Activated CD8-positive, alpha-beta memory T cell treated with anti-CD3 and anti-CD28 coated beads, Interleukin-2, amount 10 ng/mL, durations not matched to agents 7 days and 5 days (primary cell): ENCODE results near the gene OMA1. TPM values are rescaled to one million over a fixed set of nuclear protein-coding genes. Genes with fewer than 3 reads are reported as not detected.
"Not testable (repeated sequence)": the region's sequence is repeated elsewhere in the genome, so short reads cannot be mapped to it uniquely, and the experiment has no call there.

ENCODE experiments used
- ATAC-seq: fragments of 150-1000 bp; cut with Tn5 transposase; one replicate; pipeline ENCODE4 v1.10.0; 2021; ENCODE audit warnings: moderate library complexity
- CTCF ChIA-PET: fragments of 350-600 bp; sonication (Branson Sonifier 250); formaldehyde crosslinking; loops from one replicate; lab custom pipeline; 2021; ENCODE audit warnings: antibody characterized with exemption; lab: Charles Lee
- DNase-seq: peaks from one replicate; pipeline ENCODE4 v3.0.0-alpha.2; 2020
- H3K27ac Mint-ChIP-seq: one replicate; pipeline ENCODE4 v1.8.0; 2021; ENCODE audit warnings: mild to moderate bottlenecking, mixed read lengths
- H3K27me3 Mint-ChIP-seq: one replicate; pipeline ENCODE4 v1.8.0; 2021; ENCODE audit warnings: mixed read lengths
- H3K36me3 Mint-ChIP-seq: one replicate; pipeline ENCODE4 v1.8.0; 2021; ENCODE audit warnings: mild to moderate bottlenecking, mixed read lengths
- H3K4me1 Mint-ChIP-seq: one replicate; pipeline ENCODE4 v1.8.0; 2021; ENCODE audit warnings: mixed read lengths
- H3K4me3 Mint-ChIP-seq: one replicate; pipeline ENCODE4 v1.8.0; 2021; ENCODE audit warnings: mild to moderate bottlenecking, moderate library complexity, mixed read lengths
- H3K9me3 Mint-ChIP-seq: one replicate; pipeline ENCODE4 v1.8.0; 2022; ENCODE audit warnings: low read depth, mixed read lengths
- total RNA-seq, 2 experiments: library from RNA; stranded (reverse); gene quantifications; one replicate each; pipeline ENCODE4 v1.2.3, GENCODE V29; 2021

OMA1 gene
- total RNA-seq, 2 experiments from 2014 or later = 24.9 to 26.0 TPM

GRCh38 chr1:58570094-58570493, 23.6 kb upstream of the OMA1 start:
- no peaks in the 10 kb centered on the region for H3K36me3 Mint-ChIP-seq

GRCh38 chr1:58568911-58569310, 22.4 kb upstream of the OMA1 start:
- H3K4me3 Mint-ChIP-seq = no peak overlapping the region
- H3K9me3 Mint-ChIP-seq = no peaks in the 10 kb centered on the region
- CTCF ChIA-PET = interaction anchor here (2.3 kb wide), 1 partner anchor 53 kb away, joined by 6 read pairs; no protein-coding TSS in a partner anchor
- no peak overlapping the region for H3K27ac Mint-ChIP-seq
- no peaks in the 10 kb centered on the region for H3K36me3 Mint-ChIP-seq
- H3K4me1 Mint-ChIP-seq = peaks cover 8% of the 10 kb centered on the region
- DNase-seq (no peak), ATAC-seq (no peak)
- peaks cover 75% of the 10 kb centered on the region for H3K27me3 Mint-ChIP-seq

More at GRCh38 chr1:58570094-58570493, 23.6 kb upstream of the OMA1 start:
- ATAC-seq = no peak
- H3K4me3 Mint-ChIP-seq = no peak overlapping the region
- no peaks in the 10 kb centered on the region for H3K9me3 Mint-ChIP-seq
- DNase-seq = no peak
- H3K4me1 Mint-ChIP-seq = peaks cover 12% of the 10 kb centered on the region
- CTCF ChIA-PET = no interaction called here
- peaks cover 85% of the 10 kb centered on the region for H3K27me3 Mint-ChIP-seq
- no peak overlapping the region for H3K27ac Mint-ChIP-seq

GRCh38 chr1:58568271-58568860, 21.8 kb upstream of the OMA1 start:
- H3K27ac Mint-ChIP-seq = no peak overlapping the region
- no peak for ATAC-seq
- H3K36me3 Mint-ChIP-seq = no peaks in the 10 kb centered on the region
- no peak for DNase-seq
- peaks cover 3% of the 10 kb centered on the region for H3K4me1 Mint-ChIP-seq
- no peaks in the 10 kb centered on the region for H3K9me3 Mint-ChIP-seq
- H3K4me3 Mint-ChIP-seq = no peak overlapping the region
- CTCF ChIA-PET = interaction anchor here (2.3 kb wide), 1 partner anchor 53 kb away, joined by 6 read pairs; no protein-coding TSS in a partner anchor
- H3K27me3 Mint-ChIP-seq = peaks cover 71% of the 10 kb centered on the region

- ATAC-seq (no peak), DNase-seq (no peak)
- CTCF ChIA-PET = no interaction called here
- Mint-ChIP-seq H3K4me1 (no peaks in the 10 kb centered on the region), H3K4me3 (no peak overlapping the region), H3K9me3 (no peaks in the 10 kb centered on the region), H3K27me3 (peaks cover 69% of the 10 kb centered on the region), H3K27ac (no peak overlapping the region), H3K36me3 (no peaks in the 10 kb centered on the region)
Measured at GRCh38 chr1:58566339-58566738, 19.8 kb upstream of the OMA1 start.

- H3K27me3 Mint-ChIP-seq = peaks cover 63% of the 10 kb centered on the region
- H3K27ac Mint-ChIP-seq, H3K9me3 Mint-ChIP-seq, ATAC-seq, H3K4me1 Mint-ChIP-seq, CTCF ChIA-PET, H3K4me3 Mint-ChIP-seq, H3K36me3 Mint-ChIP-seq, DNase-seq: not testable (repeated sequence)
Measured at GRCh38 chr1:58563715-58564114, 17.2 kb upstream of the OMA1 start.

GRCh38 chr1:58561633-58562032, 15.1 kb upstream of the OMA1 start:
- H3K4me3 Mint-ChIP-seq = no peak overlapping the region
- ATAC-seq (no peak), DNase-seq (no peak)
- H3K9me3 Mint-ChIP-seq = no peaks in the 10 kb centered on the region
- CTCF ChIA-PET = no interaction called here
- H3K27me3 Mint-ChIP-seq = peaks cover 62% of the 10 kb centered on the region
- H3K36me3 Mint-ChIP-seq = no peaks in the 10 kb centered on the region
- H3K4me1 Mint-ChIP-seq = no peaks in the 10 kb centered on the region
- H3K27ac Mint-ChIP-seq = no peak overlapping the region

GRCh38 chr1:58555393-58555792, 8.9 kb upstream of the OMA1 start:
- ATAC-seq (no peak), DNase-seq (no peak)
- no peak overlapping the region for H3K27ac Mint-ChIP-seq
- H3K36me3 Mint-ChIP-seq = no peaks in the 10 kb centered on the region
- H3K4me3 Mint-ChIP-seq = no peak overlapping the region
- no peaks in the 10 kb centered on the region for H3K9me3 Mint-ChIP-seq
- CTCF ChIA-PET = no interaction called here
- H3K27me3 Mint-ChIP-seq = peaks cover 42% of the 10 kb centered on the region
- no peaks in the 10 kb centered on the region for H3K4me1 Mint-ChIP-seq

GRCh38 chr1:58551186-58552140, 4.9 kb upstream of the OMA1 start:
- peaks cover 10% of the 10 kb centered on the region for H3K4me1 Mint-ChIP-seq
- H3K36me3 Mint-ChIP-seq = no peaks in the 10 kb centered on the region
- no peak overlapping the region for H3K4me3 Mint-ChIP-seq
- DNase-seq (no peak), ATAC-seq (no peak)
- CTCF ChIA-PET = interaction anchor here (1.5 kb wide), 1 partner anchor 35 kb away, joined by 6 read pairs; no protein-coding TSS in a partner anchor
- no peaks in the 10 kb centered on the region for H3K9me3 Mint-ChIP-seq
- H3K27me3 Mint-ChIP-seq = peaks cover 22% of the 10 kb centered on the region
- H3K27ac Mint-ChIP-seq = no peak overlapping the region

GRCh38 chr1:58549291-58549690, 2.8 kb upstream of the OMA1 start:
- H3K4me3 Mint-ChIP-seq, H3K27me3 Mint-ChIP-seq, H3K27ac Mint-ChIP-seq, DNase-seq, ATAC-seq, H3K36me3 Mint-ChIP-seq, H3K9me3 Mint-ChIP-seq: not testable (repeated sequence)
- peaks cover 21% of the 10 kb centered on the region for H3K4me1 Mint-ChIP-seq
- CTCF ChIA-PET = interaction anchor here (0.8 to 1.2 kb wide), 4 partner anchors 22 to 110 kb away, joined by 3 to 4 read pairs (median 4); no protein-coding TSS in a partner anchor

GRCh38 chr1:58548371-58548770, 1.8 kb upstream of the OMA1 start:
- Mint-ChIP-seq H3K9me3 (no peaks in the 10 kb centered on the region), H3K36me3 (peaks cover 2% of the 10 kb centered on the region), H3K4me3 (no peak overlapping the region), H3K27ac (no peak overlapping the region), H3K27me3 (peaks cover 8% of the 10 kb centered on the region), H3K4me1 (peaks cover 22% of the 10 kb centered on the region)
- CTCF ChIA-PET = interaction anchor here (1.2 to 3.9 kb wide), 2 partner anchors 33 to 111 kb away, joined by 3 to 55 read pairs; no protein-coding TSS in a partner anchor
- DNase-seq (no peak), ATAC-seq (no peak)

- peak; percentile 86 for DNase-seq
- Mint-ChIP-seq H3K27me3 (peaks cover 2% of the 10 kb centered on the region), H3K27ac (peak overlapping the region; percentile 92), H3K4me3 (peak overlapping the region; percentile 93), H3K4me1 (peaks cover 24% of the 10 kb centered on the region), H3K36me3 (peaks cover 2% of the 10 kb centered on the region), H3K9me3 (no peaks in the 10 kb centered on the region)
- CTCF ChIA-PET = interaction anchor here (0.6 to 3.9 kb wide), 14 partner anchors 8 to 1714 kb away, joined by 3 to 55 read pairs (median 3); no protein-coding TSS in a partner anchor
- peak; percentile 78 for ATAC-seq
Measured at GRCh38 chr1:58545591-58546519, 671 bp downstream of the OMA1 start.

- Mint-ChIP-seq H3K36me3 (peaks cover 2% of the 10 kb centered on the region), H3K9me3 (no peaks in the 10 kb centered on the region), H3K27ac (no peak overlapping the region), H3K27me3 (no peaks in the 10 kb centered on the region), H3K4me1 (peaks cover 24% of the 10 kb centered on the region), H3K4me3 (no peak overlapping the region)
- CTCF ChIA-PET = interaction anchor here (0.8 to 1.9 kb wide), 2 partner anchors 13 to 28 kb away, joined by 4 to 9 read pairs; no protein-coding TSS in a partner anchor
- no peak for ATAC-seq
- DNase-seq = no peak
Measured at GRCh38 chr1:58543260-58543659, 3.3 kb downstream of the OMA1 start.
